Brain pericyte (primary cell): ENCODE measurements around the gene USF2.

Experiments
- DNase-seq: peaks from one replicate; pipeline ENCODE4 v3.0.0-alpha.2; 2012; ENCODE audit warnings: low read depth, low spot score

Gene USF2

GRCh38 chr19:35300339-35300649 is 31.5 kb downstream of the USF2 start:
- no peak for DNase-seq

- DNase-seq: no peak
These were observed 33.2 kb downstream of the USF2 start for GRCh38 chr19:35301961-35302360.

DNA sequence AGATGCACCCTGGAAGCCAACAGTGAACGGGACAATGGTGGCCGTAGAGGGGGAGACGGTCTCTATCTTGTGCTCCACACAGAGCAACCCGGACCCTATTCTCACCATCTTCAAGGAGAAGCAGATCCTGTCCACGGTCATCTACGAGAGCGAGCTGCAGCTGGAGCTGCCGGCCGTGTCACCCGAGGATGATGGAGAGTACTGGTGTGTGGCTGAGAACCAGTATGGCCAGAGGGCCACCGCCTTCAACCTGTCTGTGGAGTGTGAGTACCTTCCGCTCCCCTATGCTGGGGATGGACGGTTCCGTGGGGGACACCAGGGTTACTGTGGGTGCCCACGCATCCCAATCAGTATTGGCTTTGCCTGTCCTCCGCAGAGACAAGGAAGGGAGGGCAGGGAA is 33.7 kb downstream of the USF2 start:
- DNase-seq: no peak

DNA sequence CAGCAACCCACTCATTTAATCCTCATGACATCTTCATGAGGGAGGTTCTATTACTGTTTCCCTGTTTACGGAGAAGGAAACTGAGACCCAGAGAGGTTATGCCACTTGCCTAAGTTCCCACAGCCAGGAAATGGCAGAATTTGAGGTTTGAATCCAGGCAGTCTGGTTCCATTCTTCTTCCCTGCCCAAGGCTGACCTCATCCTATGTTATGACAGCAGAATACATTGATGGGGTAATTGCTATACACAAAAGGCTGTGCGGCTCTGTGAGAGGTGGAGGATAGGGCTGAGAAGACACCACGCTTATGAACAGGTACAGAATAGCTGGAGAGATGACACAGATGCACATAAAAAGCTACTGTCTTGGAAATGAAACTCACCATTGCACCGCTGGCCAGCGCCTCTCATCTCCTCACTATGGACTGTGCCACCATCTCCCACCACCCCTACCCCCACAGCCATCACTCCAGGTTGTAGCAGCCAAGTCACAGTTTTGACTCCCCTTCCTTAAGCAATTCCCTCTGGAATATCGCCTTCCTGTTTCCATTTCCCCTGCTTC is 34.7 kb downstream of the USF2 start:
- no peak for DNase-seq

DNA sequence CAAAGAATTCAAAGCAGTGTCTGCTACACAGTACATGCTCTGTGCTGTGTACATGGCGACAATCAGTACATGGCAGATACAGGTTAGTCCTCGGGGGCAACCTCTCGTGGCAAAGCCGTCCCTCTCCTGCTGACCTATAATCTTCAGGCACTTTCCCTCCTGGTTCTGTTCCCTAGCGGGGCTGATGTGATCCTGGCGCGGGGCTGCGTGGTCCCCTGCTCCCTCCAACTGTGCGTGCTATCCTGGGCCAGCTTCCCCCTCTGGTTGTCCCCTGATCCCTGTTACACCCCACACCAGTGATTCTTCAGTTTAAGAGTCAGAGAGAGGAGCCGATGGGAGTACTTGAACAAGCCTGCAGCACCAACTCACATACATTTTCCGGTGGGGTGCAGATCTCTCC is 35.3 kb downstream of the USF2 start:
- DNase-seq: no peak

DNA sequence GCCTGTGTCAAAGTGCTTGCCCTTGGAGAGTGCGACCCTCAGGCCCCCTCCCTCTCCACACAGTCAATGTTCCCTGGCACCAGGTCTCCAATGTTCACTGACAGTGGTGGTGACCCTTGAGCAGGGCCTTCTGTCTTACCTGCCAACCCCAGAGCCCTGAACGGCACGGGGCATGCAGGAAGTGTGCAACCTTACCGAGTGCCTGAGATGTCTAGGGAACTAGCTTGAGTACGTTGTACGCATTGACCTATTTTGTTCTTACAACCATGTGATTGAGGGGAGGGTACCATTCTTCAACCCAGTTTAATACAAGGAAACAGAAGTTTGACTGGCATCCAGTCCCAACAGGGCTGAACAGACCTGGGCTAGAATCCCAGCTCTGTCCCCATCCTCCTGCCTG is 36.4 kb downstream of the USF2 start:
- DNase-seq: no peak

DNA sequence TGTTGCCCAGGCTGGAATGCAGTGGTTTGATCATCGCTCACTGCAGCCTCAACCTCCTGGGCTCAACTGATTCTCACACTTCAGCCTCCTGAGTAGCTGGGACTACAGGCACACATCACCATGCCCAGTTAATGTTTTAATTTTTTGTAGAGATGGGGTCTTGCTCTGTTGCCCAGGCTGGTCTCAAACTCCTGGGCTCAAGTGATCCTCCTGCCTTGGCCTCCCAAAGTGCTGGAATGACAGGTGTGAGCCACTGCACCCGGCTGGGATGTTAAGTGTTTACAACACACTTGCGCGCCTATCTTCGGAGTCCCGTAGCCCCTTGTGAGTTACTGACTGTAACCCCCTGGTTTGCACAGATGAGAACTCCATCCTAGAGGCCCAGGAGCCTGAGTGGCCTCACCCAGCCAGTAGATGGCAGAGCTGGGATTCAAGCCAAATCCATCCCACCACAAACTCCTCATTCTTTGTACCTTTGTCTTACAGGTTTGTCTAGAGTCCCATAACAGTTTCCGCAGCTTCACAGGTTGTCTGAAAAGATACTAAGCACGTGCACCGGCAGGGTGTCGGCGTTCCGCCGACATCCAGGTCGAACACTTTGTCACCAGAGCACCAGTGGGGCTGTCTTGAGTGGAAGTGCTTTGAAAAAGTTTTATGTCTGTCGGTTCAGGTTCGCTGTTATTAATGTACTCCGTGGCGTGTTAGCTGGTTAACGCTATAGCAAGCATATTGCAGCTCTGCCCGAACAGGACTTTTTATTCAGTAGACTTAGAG is 37.9 kb downstream of the USF2 start:
- no peak for DNase-seq

DNA sequence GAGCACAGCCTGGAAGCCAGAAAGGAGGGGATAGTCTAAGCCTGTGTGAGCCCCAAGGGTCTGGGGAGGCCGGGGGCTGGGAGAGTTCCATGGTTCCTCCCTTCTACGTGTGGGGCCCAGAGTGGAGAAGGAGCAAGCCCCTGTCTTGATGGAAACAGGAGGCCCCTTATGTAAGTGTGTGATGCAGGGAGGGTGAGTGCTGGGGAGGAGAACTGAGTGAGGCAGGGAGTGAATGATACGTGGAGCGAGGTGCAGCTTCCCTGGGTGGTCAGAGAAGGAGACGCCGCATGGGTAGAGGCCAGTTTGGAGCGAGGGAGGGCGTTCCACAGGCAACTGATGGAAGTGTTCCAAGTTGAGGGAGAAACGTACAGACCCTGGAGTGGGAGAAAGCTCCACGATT is 39.2 kb downstream of the USF2 start:
- no peak for DNase-seq

- DNase-seq: no peak
These were observed 40.1 kb downstream of the USF2 start for GRCh38 chr19:35308910-35309309.

GRCh38 chr19:35309481-35310279 is 40.9 kb downstream of the USF2 start:
- no peak for DNase-seq

DNA sequence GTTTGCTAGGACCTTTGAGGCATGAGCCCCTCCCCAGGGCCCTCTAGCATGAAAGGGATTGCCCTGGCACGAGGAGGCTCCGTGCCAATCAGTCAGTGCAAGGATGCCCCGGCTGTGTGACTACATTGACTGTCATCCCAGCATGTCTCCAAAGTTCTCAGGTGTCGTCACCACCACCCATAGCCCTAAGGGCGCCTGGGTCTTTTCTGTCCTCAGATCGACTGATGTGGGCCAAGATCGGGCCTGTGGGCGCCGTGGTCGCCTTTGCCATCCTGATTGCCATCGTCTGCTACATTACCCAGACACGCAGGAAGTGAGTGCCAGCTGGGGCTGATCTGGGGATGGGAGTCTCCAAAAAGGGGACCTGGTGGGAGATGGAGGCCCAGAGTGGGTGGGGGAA is 41.6 kb downstream of the USF2 start:
- no peak for DNase-seq

GRCh38 chr19:35310811-35311465 is 42.2 kb downstream of the USF2 start:
- DNase-seq: no peak

GRCh38 chr19:35311901-35312665 is 43.3 kb downstream of the USF2 start:
- DNase-seq: no peak

DNA sequence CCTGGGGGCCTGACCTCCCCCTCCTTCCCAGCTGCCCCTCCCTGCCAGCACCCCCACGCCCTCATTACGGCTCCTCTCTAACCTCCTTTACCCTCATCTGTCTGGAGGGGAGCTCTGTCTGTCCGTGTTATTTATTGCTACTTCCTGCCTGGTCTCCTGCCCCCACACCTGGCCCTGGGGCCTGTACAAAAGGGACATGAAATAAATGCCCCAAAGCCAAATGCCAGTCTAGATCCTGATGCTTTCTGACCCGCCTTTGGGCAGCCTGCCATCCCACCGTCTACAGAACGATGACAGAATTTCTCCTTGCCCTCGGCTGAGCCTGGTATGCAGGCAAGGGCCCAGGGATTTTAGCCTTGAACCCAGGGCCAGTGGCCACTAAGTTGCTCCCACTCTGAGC is 44.8 kb downstream of the USF2 start:
- DNase-seq: no peak

DNA sequence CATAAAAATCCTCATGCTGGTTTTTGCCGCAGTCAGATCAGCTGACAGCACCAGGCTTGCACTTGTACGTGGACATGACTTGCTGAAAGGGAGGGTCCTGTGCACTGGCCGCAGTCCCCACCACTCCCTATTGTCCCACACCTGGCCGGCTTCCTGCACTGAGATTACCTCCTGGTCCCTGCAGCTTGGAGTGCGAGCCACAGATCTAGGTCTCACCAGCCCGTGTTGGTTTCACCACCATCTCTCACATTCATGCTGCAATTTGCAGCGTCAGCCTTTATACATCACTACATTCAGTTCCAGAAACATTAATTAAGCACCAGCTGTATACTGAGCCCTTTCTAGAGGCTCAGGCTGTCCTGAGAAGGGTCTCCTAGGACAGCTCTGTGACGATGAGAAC is 45.3 kb downstream of the USF2 start:
- DNase-seq: no peak

DNA sequence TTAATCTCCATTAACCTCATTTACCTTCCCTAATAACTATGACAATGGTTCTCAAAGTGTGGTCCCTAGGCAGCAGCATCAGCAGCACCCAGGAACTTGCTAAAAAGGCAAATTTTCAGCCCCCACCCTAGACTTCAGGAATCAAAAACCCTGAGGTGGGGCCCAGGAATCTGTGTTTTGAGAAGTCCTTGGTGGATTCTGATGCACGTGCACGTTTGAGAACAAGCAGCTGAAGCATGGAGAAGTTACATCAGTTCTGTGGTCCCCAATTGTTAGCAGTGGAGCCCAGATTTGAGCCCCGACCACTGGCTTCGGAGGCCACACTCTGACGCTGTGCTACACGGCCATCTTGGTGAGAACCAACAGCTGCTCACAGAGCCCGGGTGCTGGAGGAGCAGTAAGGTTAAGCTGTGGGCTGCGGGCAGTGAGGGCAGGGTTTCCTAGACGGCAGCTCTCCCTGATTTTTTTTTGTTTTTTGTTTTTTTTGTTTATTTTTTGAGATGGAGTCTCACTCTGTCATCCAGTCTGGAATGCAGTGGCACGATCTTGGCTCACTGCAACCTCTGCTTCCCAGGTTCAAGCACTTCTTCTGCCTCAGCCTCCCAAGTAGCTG is 46.2 kb downstream of the USF2 start:
- DNase-seq: no peak

DNA sequence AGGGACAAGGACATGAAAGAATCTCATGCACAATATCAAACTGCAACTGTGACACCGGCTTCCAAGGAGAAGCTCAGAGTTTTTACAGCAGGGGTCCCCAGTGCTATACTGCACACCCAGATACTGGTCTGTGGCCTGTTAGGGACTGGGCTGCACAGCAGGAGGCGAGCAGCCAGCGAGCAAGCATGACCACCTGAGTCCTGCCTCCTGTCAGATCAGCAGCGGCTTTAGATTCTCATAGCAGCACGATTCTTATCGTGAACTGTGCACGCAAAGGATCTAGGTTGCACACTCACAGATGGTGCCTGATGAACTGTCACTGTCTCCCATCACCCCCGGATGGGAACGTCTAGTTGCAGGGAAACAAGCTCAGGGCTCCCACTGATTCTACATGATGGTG is 47.1 kb downstream of the USF2 start:
- no peak for DNase-seq

GRCh38 chr19:35316560-35316959 is 47.8 kb downstream of the USF2 start:
- no peak for DNase-seq

DNA sequence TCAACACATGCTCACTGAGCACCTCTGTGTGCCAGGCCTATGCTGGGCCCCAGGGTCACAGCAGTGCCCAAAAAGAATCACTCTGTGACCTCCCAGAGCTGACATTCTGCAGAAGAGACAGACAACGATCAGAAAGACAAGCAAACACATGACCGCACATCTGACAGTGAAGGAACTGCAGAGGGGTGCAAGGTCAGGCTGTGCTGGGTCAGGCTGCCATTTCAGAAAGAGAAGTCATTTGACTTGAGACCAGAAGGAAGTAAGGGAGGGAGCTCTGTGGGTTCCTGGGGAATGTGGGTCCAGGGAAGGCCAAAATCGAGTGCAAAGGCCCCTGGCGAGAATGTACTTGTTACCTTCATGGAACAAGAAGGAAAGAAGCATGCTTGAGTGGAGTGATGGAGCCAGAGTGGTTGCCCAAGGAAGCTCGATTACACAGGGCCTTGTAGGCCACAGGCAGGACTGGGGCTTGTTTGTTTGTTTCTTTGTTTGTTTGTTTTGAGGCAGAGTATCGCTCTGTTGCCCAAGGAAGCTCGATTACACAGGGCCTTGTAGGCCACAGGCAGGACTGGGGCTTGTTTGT is 48.8 kb downstream of the USF2 start:
- no peak for DNase-seq

- DNase-seq: no peak
These were observed 50.1 kb downstream of the USF2 start for GRCh38 chr19:35318679-35319448.
